SK-N-SH (cell line): Measurements from ENCODE around the gene CCDC50.

Experiments used
- CTCF ChIP-seq: fragments of 200-600 bp; sonication (generic); IDR thresholded peaks from 2 replicates; pipeline ENCODE4 v1.6.1; 2017; ENCODE audit warnings: antibody characterized with exemption, mild to moderate bottlenecking, moderate library complexity
- RAD21 ChIP-seq: IDR thresholded peaks from 2 replicates; pipeline ENCODE4 v1.6.1; 2012; ENCODE audit warnings: mild to moderate bottlenecking, low read length

GRCh38 chr3:191324936-191325335, 4.3 kb upstream of the CCDC50 start:
- TF ChIP-seq CTCF (no peak), RAD21 (no peak)
